ENCODE results near the gene LIPT2. TPM values are rescaled to one million over a fixed set of nuclear protein-coding genes. Genes with fewer than 3 reads are reported as not detected.

The LIPT2 gene
- total RNA-seq, 2 experiments from 2014 or later = 10.7 to 10.9 TPM

- ATAC-seq (ENCODE audit: poor library complexity) = no peak
- intact Hi-C loops (cut with DNase I, micrococcal nuclease) = no loop called here
- Histone ChIP-seq H3K4me1 (ENCODE audit: insufficient read depth, low read length) (no peaks in the 10 kb centered on the region), H3K36me3 (ENCODE audit: insufficient read depth, low read length) (no peaks in the 10 kb centered on the region), H3K9me3 (ENCODE audit: control insufficient read depth in 1 of 2, insufficient read depth in 1 of 2, low read length in 2 of 2) (no peaks in the 10 kb centered on the region), H3K4me3 (ENCODE audit: low read length) (no peak overlapping the region), H3K27ac (ENCODE audit: low read depth in 1 of 2, low read length in 2 of 2) (no peak overlapping the region), H3K27me3 (ENCODE audit: control insufficient read depth in 1 of 2, insufficient read depth in 2 of 2, low read length in 2 of 2) (no peaks in the 10 kb centered on the region)
- H3K4me3 Mint-ChIP-seq = no peak overlapping the region
- no peaks in the 10 kb centered on the region for H3K4me1 Mint-ChIP-seq (ENCODE audit: low read depth)
- no peaks in the 10 kb centered on the region for H3K9me3 Mint-ChIP-seq
- ChIA-PET CTCF (interaction anchor here (1.5 kb wide), 1 partner anchor 9 kb away, joined by 5 read pairs; no protein-coding TSS in a partner anchor), POLR2A (no interaction called here)
- no peak for TF ChIP-seq CTCF (IDR thresholded peaks at IDR 0.05)
- H3K36me3 Mint-ChIP-seq (ENCODE audit: low read depth) = no peaks in the 10 kb centered on the region
- H3K27me3 Mint-ChIP-seq = no peaks in the 10 kb centered on the region
- DNase-seq = no peak
- H3K27ac Mint-ChIP-seq = no peak overlapping the region
Observed at GRCh38 chr11:74444173-74444826, 49.2 kb downstream of the LIPT2 start.

- no peak for ATAC-seq (ENCODE audit: poor library complexity)
- DNase-seq = no peak
- Mint-ChIP-seq H3K27me3 (no peaks in the 10 kb centered on the region), H3K9me3 (no peaks in the 10 kb centered on the region), H3K4me3 (no peak overlapping the region), H3K36me3 (ENCODE audit: low read depth) (no peaks in the 10 kb centered on the region), H3K27ac (no peak overlapping the region), H3K4me1 (ENCODE audit: low read depth) (no peaks in the 10 kb centered on the region)
- intact Hi-C loops (cut with DNase I, micrococcal nuclease) = no loop called here
- POLR2A ChIA-PET = no interaction called here
- no peak for TF ChIP-seq CTCF (IDR thresholded peaks at IDR 0.05)
- Histone ChIP-seq H3K4me1 (ENCODE audit: insufficient read depth, low read length) (no peaks in the 10 kb centered on the region), H3K4me3 (ENCODE audit: low read length) (no peak overlapping the region), H3K9me3 (ENCODE audit: control insufficient read depth in 1 of 2, insufficient read depth in 1 of 2, low read length in 2 of 2) (no peaks in the 10 kb centered on the region), H3K27me3 (ENCODE audit: control insufficient read depth in 1 of 2, insufficient read depth in 2 of 2, low read length in 2 of 2) (no peaks in the 10 kb centered on the region), H3K36me3 (ENCODE audit: insufficient read depth, low read length) (no peaks in the 10 kb centered on the region), H3K27ac (ENCODE audit: low read depth in 1 of 2, low read length in 2 of 2) (no peak overlapping the region)
- CTCF ChIA-PET = no interaction called here
Observed at GRCh38 chr11:74443071-74443864, 50.3 kb downstream of the LIPT2 start.

GRCh38 chr11:74442636-74443035 lies 50.9 kb downstream of the LIPT2 start:
- H3K27ac Mint-ChIP-seq = no peak overlapping the region
- no peaks in the 10 kb centered on the region for H3K36me3 Mint-ChIP-seq (ENCODE audit: low read depth)
- Histone ChIP-seq H3K9me3 (ENCODE audit: control insufficient read depth in 1 of 2, insufficient read depth in 1 of 2, low read length in 2 of 2) (no peaks in the 10 kb centered on the region), H3K4me1 (ENCODE audit: insufficient read depth, low read length) (no peaks in the 10 kb centered on the region), H3K4me3 (ENCODE audit: low read length) (no peak overlapping the region), H3K27ac (ENCODE audit: low read depth in 1 of 2, low read length in 2 of 2) (no peak overlapping the region), H3K36me3 (ENCODE audit: insufficient read depth, low read length) (no peaks in the 10 kb centered on the region), H3K27me3 (ENCODE audit: control insufficient read depth in 1 of 2, insufficient read depth in 2 of 2, low read length in 2 of 2) (no peaks in the 10 kb centered on the region)
- no peaks in the 10 kb centered on the region for H3K27me3 Mint-ChIP-seq
- no peaks in the 10 kb centered on the region for H3K9me3 Mint-ChIP-seq
- CTCF ChIA-PET = interaction anchor here (0.6 kb wide), 1 partner anchor 11 kb away, joined by 3 read pairs; no protein-coding TSS in a partner anchor
- TF ChIP-seq CTCF (IDR thresholded peaks at IDR 0.05) = no peak
- H3K4me3 Mint-ChIP-seq = no peak overlapping the region
- intact Hi-C loops (cut with DNase I, micrococcal nuclease) = no loop called here
- POLR2A ChIA-PET = no interaction called here
- H3K4me1 Mint-ChIP-seq (ENCODE audit: low read depth) = no peaks in the 10 kb centered on the region
- ATAC-seq (ENCODE audit: poor library complexity) (no peak), DNase-seq (no peak)

Other genes with a start within 250 kb of the LIPT2 start
- not detected for gene P4HA3, start 182.1 kb downstream of the LIPT2 start, total RNA-seq
- 10 to 100 TPM; 10.2 to 11.8 TPM for gene PGM2L1, start 95.3 kb downstream of the LIPT2 start, total RNA-seq
- under 1 TPM; 0.08 to 0.22 TPM for gene KCNE3, start 26.2 kb downstream of the LIPT2 start, total RNA-seq
- 1 to 10 TPM; 4.6 to 5.2 TPM for gene POLD3, start 98.9 kb upstream of the LIPT2 start, total RNA-seq
- gene CHRDL2, start 237.7 kb upstream of the LIPT2 start, total RNA-seq = not detected